ENCODE measurements around the gene ACOT7.

DNA sequence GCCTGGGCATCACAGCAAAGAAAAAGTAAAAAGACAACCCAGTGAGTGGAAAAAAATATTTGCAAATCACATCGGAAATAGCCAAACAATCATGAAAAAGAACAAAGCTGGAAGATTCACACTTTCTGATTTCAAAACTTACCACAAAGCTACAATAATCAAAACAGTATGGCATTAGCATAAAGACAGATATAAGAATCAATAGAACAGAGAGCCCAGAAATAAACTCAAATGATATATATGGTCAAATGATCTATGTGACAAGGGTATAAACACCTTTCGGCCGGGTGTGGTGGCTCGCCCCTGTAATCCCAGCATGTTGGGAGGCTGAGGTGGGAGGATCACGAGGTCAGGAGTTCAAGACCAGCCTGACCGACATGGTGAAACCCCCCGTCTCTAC, 13.5 kb downstream of the ACOT7 start:
- TF ChIP-seq, protein P1, sequence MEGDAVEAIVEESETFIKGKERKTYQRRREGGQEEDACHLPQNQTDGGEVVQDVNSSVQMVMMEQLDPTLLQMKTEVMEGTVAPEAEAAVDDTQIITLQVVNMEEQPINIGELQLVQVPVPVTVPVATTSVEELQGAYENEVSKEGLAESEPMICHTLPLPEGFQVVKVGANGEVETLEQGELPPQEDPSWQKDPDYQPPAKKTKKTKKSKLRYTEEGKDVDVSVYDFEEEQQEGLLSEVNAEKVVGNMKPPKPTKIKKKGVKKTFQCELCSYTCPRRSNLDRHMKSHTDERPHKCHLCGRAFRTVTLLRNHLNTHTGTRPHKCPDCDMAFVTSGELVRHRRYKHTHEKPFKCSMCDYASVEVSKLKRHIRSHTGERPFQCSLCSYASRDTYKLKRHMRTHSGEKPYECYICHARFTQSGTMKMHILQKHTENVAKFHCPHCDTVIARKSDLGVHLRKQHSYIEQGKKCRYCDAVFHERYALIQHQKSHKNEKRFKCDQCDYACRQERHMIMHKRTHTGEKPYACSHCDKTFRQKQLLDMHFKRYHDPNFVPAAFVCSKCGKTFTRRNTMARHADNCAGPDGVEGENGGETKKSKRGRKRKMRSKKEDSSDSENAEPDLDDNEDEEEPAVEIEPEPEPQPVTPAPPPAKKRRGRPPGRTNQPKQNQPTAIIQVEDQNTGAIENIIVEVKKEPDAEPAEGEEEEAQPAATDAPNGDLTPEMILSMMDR (IDR thresholded peaks at IDR 0.05), result no peak
- TF ChIP-seq EP300 (IDR thresholded peaks at IDR 0.05) (no peak), POLR2A (IDR thresholded peaks at IDR 0.05; ENCODE audit: low read depth) (no peak)

Data from esophagus muscularis mucosa (tissue), 4 donors.